ENCODE data around the gene CHL1.

- no peak for TF ChIP-seq CTCF (IDR thresholded peaks at IDR 0.05; ENCODE audit: poor library complexity)
- no peak for TF ChIP-seq EZH2phosphoT487 (IDR thresholded peaks at IDR 0.05; ENCODE audit: low read depth, severe bottlenecking, unreplicated experiment)
These were observed 199.7 kb downstream of the CHL1 start for GRCh38 chr3:396293-396692.

All from hepatocyte (in vitro differentiated cells).